ENCODE data around the gene ABRACL.

- TF ChIP-seq CTCF (optimal IDR thresholded peaks at IDR 0.05 in 1 of 3, IDR thresholded peaks at IDR 0.05 in 1 of 3, conservative IDR thresholded peaks at IDR 0.05 in 1 of 3; ENCODE audit: extremely low read depth in 1 of 3, insufficient read depth in 2 of 3, low read length in 3 of 3), result no peak
- no peak for TF ChIP-seq EZH2 (IDR thresholded peaks at IDR 0.05; ENCODE audit: low read length)
These were observed 28.4 kb upstream of the ABRACL start for GRCh38 chr6:138999949-139000725.

Data from keratinocyte (primary cell).